ENCODE measurements around the gene CSE1L.

Gene CSE1L

DNA sequence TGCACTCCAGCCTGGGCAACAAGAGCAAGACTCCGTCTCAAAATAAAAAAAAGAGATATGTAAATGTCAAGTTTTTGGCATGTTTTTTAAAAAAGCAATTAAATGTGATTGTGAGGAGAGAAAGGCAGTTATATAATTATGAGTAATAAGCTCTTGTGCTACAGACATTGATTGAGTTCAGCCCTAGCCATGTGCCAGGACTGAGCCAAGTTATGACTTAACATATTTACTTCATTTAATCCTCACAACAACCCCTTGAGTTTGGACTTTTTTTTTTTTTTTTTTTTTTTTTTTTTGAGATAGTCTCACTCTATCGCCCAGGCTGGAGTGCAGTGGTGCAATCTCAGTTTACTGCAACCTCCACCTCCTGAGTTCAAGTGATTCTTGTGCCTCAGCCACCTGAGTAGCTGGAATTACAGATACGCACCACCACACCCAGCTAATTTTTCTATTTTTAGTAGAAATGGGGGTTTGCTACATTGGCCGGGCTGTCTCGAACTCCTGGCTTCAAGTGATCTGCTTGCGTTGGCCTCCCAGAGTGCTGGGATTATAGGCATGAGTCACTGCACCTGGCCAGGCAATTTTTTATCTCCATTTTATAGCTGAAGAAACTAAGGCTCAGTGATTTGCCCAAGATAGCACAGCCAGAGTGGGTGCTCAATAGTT is 15.0 kb upstream of the CSE1L start:
- Histone ChIP-seq H3K4me3 (ENCODE audit: low read length) (no peak overlapping the region), H3K9me3 (ENCODE audit: control insufficient read depth, low read length) (no peaks in the 10 kb centered on the region), H3K9ac (ENCODE audit: low read length) (no peak overlapping the region), H3K36me3 (ENCODE audit: control insufficient read depth, insufficient read depth, low read length, severe bottlenecking) (peaks cover 75% of the 10 kb centered on the region), H3K4me1 (ENCODE audit: control insufficient read depth, insufficient read depth, low read length) (peaks cover 10% of the 10 kb centered on the region), H3K27me3 (replicated peaks; ENCODE audit: control insufficient read depth, insufficient read depth, low read length) (no peaks in the 10 kb centered on the region)
- DNase-seq (ENCODE audit: low read depth) = no peak

GRCh38 chr20:49032455-49032854 is 13.7 kb upstream of the CSE1L start:
- H3K4me1 ChIP-seq (ENCODE audit: control insufficient read depth, insufficient read depth, low read length) = peaks cover 10% of the 10 kb centered on the region
- peaks cover 66% of the 10 kb centered on the region for H3K36me3 ChIP-seq (ENCODE audit: control insufficient read depth, insufficient read depth, low read length, severe bottlenecking)
- no peak overlapping the region for H3K4me3 ChIP-seq (ENCODE audit: low read length)
- no peak overlapping the region for H3K9ac ChIP-seq (ENCODE audit: low read length)
- no peaks in the 10 kb centered on the region for H3K9me3 ChIP-seq (ENCODE audit: control insufficient read depth, low read length)
- no peak for DNase-seq (ENCODE audit: low read depth)
- no peaks in the 10 kb centered on the region for H3K27me3 ChIP-seq (replicated peaks; ENCODE audit: control insufficient read depth, insufficient read depth, low read length)

- Histone ChIP-seq H3K9ac (ENCODE audit: low read length) (no peak overlapping the region), H3K27me3 (replicated peaks; ENCODE audit: control insufficient read depth, insufficient read depth, low read length) (no peaks in the 10 kb centered on the region), H3K9me3 (ENCODE audit: control insufficient read depth, low read length) (no peaks in the 10 kb centered on the region), H3K4me3 (ENCODE audit: low read length) (no peak overlapping the region), H3K36me3 (ENCODE audit: control insufficient read depth, insufficient read depth, low read length, severe bottlenecking) (peaks cover 50% of the 10 kb centered on the region), H3K4me1 (ENCODE audit: control insufficient read depth, insufficient read depth, low read length) (peaks cover 2% of the 10 kb centered on the region)
- DNase-seq (ENCODE audit: low read depth) = no peak
Observed at GRCh38 chr20:49034070-49034732, 11.9 kb upstream of the CSE1L start.

DNA sequence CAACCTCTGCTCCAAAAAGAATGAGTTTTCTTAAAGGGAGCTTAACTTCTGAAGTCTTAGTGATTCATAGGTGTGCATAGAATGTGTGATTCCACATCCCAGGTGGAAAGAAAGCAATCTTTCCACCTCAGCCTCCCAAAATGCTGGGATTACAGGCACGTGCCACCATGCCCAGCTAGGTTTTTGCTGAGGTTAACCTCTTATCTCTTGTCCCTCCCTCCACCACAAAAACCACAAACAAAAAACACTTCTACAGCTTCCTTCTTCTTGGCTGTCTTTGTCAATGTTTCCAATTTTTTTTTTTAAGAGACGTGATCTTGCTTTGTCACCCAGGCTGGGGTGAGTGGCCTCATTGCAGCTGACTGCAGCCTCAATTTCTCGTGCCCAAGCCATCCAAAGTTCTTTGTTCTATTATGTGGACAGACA is 8.1 kb upstream of the CSE1L start:
- H3K9ac ChIP-seq (ENCODE audit: low read length) = no peak overlapping the region
- no peak overlapping the region for H3K4me3 ChIP-seq (ENCODE audit: low read length)
- H3K4me1 ChIP-seq (ENCODE audit: control insufficient read depth, insufficient read depth, low read length) = no peaks in the 10 kb centered on the region
- peaks cover 35% of the 10 kb centered on the region for H3K36me3 ChIP-seq (ENCODE audit: control insufficient read depth, insufficient read depth, low read length, severe bottlenecking)
- H3K27me3 ChIP-seq (replicated peaks; ENCODE audit: control insufficient read depth, insufficient read depth, low read length) = no peaks in the 10 kb centered on the region
- no peak for DNase-seq (ENCODE audit: low read depth)
- H3K9me3 ChIP-seq (ENCODE audit: control insufficient read depth, low read length) = no peaks in the 10 kb centered on the region

- H3K27me3 ChIP-seq (replicated peaks; ENCODE audit: control insufficient read depth, insufficient read depth, low read length) = no peaks in the 10 kb centered on the region
- no peaks in the 10 kb centered on the region for H3K9me3 ChIP-seq (ENCODE audit: control insufficient read depth, low read length)
- no peaks in the 10 kb centered on the region for H3K4me1 ChIP-seq (ENCODE audit: control insufficient read depth, insufficient read depth, low read length)
- no peak overlapping the region for H3K4me3 ChIP-seq (ENCODE audit: low read length)
- peaks cover 16% of the 10 kb centered on the region for H3K36me3 ChIP-seq (ENCODE audit: control insufficient read depth, insufficient read depth, low read length, severe bottlenecking)
- no peak overlapping the region for H3K9ac ChIP-seq (ENCODE audit: low read length)
- DNase-seq (ENCODE audit: low read depth) = no peak
Observed at GRCh38 chr20:49039854-49040253, 6.3 kb upstream of the CSE1L start.

DNA sequence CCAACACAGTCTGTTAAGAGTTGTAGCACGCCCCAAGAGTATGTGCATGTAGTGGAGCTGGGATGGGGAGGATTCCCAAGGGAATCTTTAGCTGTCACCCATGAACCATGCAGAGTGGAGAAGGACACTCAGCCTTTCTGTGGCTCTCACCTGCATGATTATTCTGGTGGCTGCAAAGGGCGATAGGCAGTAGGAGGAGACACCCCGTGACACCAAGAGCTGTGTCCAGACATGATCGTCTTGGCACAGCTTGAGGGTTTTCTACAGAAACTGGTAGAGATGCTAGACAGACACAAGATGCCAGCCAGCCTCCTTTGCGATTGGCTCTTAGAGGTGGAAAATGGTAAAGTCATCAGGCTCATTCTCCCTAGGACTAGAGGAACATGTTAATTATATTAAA is 3.1 kb upstream of the CSE1L start:
- Histone ChIP-seq H3K4me1 (ENCODE audit: control insufficient read depth, insufficient read depth, low read length) (peaks cover 10% of the 10 kb centered on the region), H3K9me3 (ENCODE audit: control insufficient read depth, low read length) (no peaks in the 10 kb centered on the region), H3K27me3 (replicated peaks; ENCODE audit: control insufficient read depth, insufficient read depth, low read length) (no peaks in the 10 kb centered on the region), H3K36me3 (ENCODE audit: control insufficient read depth, insufficient read depth, low read length, severe bottlenecking) (no peaks in the 10 kb centered on the region), H3K4me3 (ENCODE audit: low read length) (no peak overlapping the region), H3K9ac (ENCODE audit: low read length) (no peak overlapping the region)
- DNase-seq (ENCODE audit: low read depth) = no peak

DNA sequence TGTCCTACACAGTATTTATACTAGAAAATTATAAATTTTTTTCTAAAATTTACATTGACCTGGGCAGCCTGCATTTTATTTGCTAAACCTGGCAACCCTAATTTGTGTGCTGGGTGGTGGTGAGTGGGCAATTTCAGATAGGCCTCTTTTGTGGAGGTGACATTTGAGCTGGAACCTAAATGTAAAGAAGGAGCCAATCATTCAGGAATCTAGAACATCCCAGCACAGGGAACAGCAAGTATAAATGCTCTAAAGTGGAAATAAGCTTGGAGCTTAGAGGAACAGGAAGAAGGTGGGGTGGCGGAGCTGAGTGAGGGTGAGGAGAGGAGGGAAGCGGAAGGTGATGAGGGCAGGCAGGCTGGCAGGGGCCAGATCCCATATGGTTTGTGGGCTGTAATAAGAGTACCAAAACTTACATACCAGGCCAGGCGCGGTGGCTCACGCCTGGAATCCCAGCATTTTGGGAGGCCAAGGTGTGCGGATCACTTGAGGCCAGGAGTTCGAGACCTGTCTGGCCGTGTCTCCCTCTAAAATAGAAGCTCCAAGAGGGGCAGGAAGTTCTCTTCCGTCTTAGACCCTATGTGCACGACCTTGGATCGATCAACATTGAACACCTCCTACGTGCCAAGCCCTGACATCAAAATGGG is 549 bp upstream of the CSE1L start:
- peaks cover 16% of the 10 kb centered on the region for H3K4me1 ChIP-seq (ENCODE audit: control insufficient read depth, insufficient read depth, low read length)
- DNase-seq (ENCODE audit: low read depth) = peak; percentile 28

DNA sequence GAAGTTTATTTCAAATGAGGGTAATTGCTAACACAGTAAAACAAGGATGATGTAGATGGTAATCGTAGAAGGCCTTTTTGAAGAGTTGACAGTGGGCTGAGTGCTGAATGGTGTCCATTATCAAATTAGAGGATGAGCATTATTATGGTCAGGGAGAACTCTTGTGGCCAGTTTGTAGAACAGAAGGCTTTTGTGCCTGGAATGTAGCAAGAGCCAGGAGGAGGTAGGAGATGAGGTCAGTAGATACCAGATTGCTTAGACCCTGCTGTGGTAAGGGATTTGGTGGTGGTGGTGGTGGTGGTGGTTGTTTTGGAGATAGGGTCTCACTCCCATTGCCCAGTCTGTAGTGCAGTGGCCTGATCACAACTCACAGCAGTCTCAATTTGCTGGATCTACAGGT is 6.2 kb downstream of the CSE1L start:
- H3K4me3 ChIP-seq (ENCODE audit: low read length) = no peak overlapping the region
- no peak overlapping the region for H3K9ac ChIP-seq (ENCODE audit: low read length)
- H3K36me3 ChIP-seq (ENCODE audit: control insufficient read depth, insufficient read depth, low read length, severe bottlenecking) = peaks cover 7% of the 10 kb centered on the region
- H3K9me3 ChIP-seq (ENCODE audit: control insufficient read depth, low read length) = no peaks in the 10 kb centered on the region
- peaks cover 21% of the 10 kb centered on the region for H3K4me1 ChIP-seq (ENCODE audit: control insufficient read depth, insufficient read depth, low read length)
- H3K27me3 ChIP-seq (replicated peaks; ENCODE audit: control insufficient read depth, insufficient read depth, low read length) = no peaks in the 10 kb centered on the region
- no peak for DNase-seq (ENCODE audit: low read depth)

More for the DNA sequence above, 549 bp upstream of the CSE1L start:
- Histone ChIP-seq H3K9ac (ENCODE audit: low read length) (peak overlapping the region; percentile 89), H3K4me3 (ENCODE audit: low read length) (peak overlapping the region; percentile 99), H3K27me3 (replicated peaks; ENCODE audit: control insufficient read depth, insufficient read depth, low read length) (no peaks in the 10 kb centered on the region), H3K9me3 (ENCODE audit: control insufficient read depth, low read length) (no peaks in the 10 kb centered on the region), H3K36me3 (ENCODE audit: control insufficient read depth, insufficient read depth, low read length, severe bottlenecking) (no peaks in the 10 kb centered on the region)

DNA sequence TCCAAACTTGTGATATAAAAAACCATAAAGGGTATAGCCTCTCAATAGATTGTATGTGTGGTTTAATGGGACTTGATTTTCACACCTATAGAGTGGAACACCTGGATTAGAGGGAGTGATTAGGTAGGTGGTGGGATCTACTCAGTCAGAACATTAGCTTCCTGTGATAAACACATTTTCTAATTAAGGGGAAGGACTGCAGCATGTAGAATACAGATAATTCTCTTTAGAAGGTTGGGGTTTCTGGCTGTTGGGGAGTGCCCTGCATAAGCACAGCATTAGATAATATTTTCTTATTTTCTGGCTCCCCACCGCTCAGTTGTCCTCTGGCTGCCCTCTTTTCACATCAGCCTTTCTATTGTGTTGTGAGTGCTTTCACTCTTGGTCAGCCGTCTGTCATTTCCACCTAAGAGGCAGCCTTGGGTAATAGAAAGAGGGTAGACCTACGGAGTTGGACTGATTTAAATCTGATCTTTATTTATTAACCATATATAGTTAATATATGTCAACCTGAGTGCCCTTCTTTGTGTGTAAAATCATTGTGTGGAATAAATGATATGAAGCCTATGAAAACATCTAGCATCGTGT is 8.0 kb downstream of the CSE1L start:
- no peaks in the 10 kb centered on the region for H3K9me3 ChIP-seq (ENCODE audit: control insufficient read depth, low read length)
- no peak for DNase-seq (ENCODE audit: low read depth)
- H3K36me3 ChIP-seq (ENCODE audit: control insufficient read depth, insufficient read depth, low read length, severe bottlenecking) = peaks cover 8% of the 10 kb centered on the region
- H3K27me3 ChIP-seq (replicated peaks; ENCODE audit: control insufficient read depth, insufficient read depth, low read length) = no peaks in the 10 kb centered on the region
- no peak overlapping the region for H3K9ac ChIP-seq (ENCODE audit: low read length)
- peaks cover 9% of the 10 kb centered on the region for H3K4me1 ChIP-seq (ENCODE audit: control insufficient read depth, insufficient read depth, low read length)
- no peak overlapping the region for H3K4me3 ChIP-seq (ENCODE audit: low read length)

- no peak overlapping the region for H3K9ac ChIP-seq (ENCODE audit: low read length)
Observed at GRCh38 chr20:49063279-49063678, 17.2 kb downstream of the CSE1L start.

GRCh38 chr20:49074521-49074920 is 28.4 kb downstream of the CSE1L start:
- H3K4me1 ChIP-seq (ENCODE audit: control insufficient read depth, insufficient read depth, low read length) = no peaks in the 10 kb centered on the region
- no peak overlapping the region for H3K4me3 ChIP-seq (ENCODE audit: low read length)
- peaks cover 86% of the 10 kb centered on the region for H3K36me3 ChIP-seq (ENCODE audit: control insufficient read depth, insufficient read depth, low read length, severe bottlenecking)
- H3K9ac ChIP-seq (ENCODE audit: low read length) = no peak overlapping the region
- H3K9me3 ChIP-seq (ENCODE audit: control insufficient read depth, low read length) = no peaks in the 10 kb centered on the region
- DNase-seq (ENCODE audit: low read depth) = no peak
- H3K27me3 ChIP-seq (replicated peaks; ENCODE audit: control insufficient read depth, insufficient read depth, low read length) = no peaks in the 10 kb centered on the region

More at GRCh38 chr20:49063279-49063678, 17.2 kb downstream of the CSE1L start:
- no peaks in the 10 kb centered on the region for H3K4me1 ChIP-seq (ENCODE audit: control insufficient read depth, insufficient read depth, low read length)
- no peaks in the 10 kb centered on the region for H3K27me3 ChIP-seq (replicated peaks; ENCODE audit: control insufficient read depth, insufficient read depth, low read length)
- no peak overlapping the region for H3K4me3 ChIP-seq (ENCODE audit: low read length)
- peaks cover 51% of the 10 kb centered on the region for H3K36me3 ChIP-seq (ENCODE audit: control insufficient read depth, insufficient read depth, low read length, severe bottlenecking)
- no peak for DNase-seq (ENCODE audit: low read depth)
- H3K9me3 ChIP-seq (ENCODE audit: control insufficient read depth, low read length) = no peaks in the 10 kb centered on the region

Measured in adipocyte (in vitro differentiated cells).